Fibroblast of lung (primary cell): Measurements from ENCODE around the gene PTPN14. TPM values are rescaled to one million over a fixed set of nuclear protein-coding genes. Genes with fewer than 3 reads are reported as not detected.

ENCODE experiments used
- DNase-seq, 2 donors: peaks; one replicate each; pipeline versions ENCODE4 v3.0.0 to v3.0.0-alpha.2; 2010; ENCODE audit warnings: low read depth in 2 of 2
- H2AFZ ChIP-seq: 2 replicates; pipeline ENCODE4 v1.5.1; 2012; ENCODE audit warnings: low read length, control low read depth, inconsistent platforms
- H3K27ac ChIP-seq: 2 replicates; pipeline ENCODE4 v1.5.1; 2011; ENCODE audit warnings: low read length, control low read depth; ENCODE audit not compliant: insufficient read depth
- H3K27me3 ChIP-seq: 2 replicates; pipeline ENCODE4 v1.5.1; 2011; ENCODE audit warnings: mild to moderate bottlenecking, low read length; ENCODE audit not compliant: control insufficient read depth, insufficient read depth
- H3K36me3 ChIP-seq: 2 replicates; pipeline ENCODE4 v1.5.1; 2011; ENCODE audit warnings: low read length; ENCODE audit not compliant: control insufficient read depth, insufficient read depth
- H3K4me1 ChIP-seq: 2 replicates; pipeline ENCODE4 v1.5.1; 2011; ENCODE audit warnings: low read length; ENCODE audit not compliant: control insufficient read depth, insufficient read depth; ENCODE audit errors: extremely low read depth
- H3K4me2 ChIP-seq: 2 replicates; pipeline ENCODE4 v1.5.1; 2011; ENCODE audit warnings: low read length, control low read depth; ENCODE audit not compliant: insufficient read depth; ENCODE audit errors: extremely low read depth
- H3K4me3 ChIP-seq, 4 experiments: fragments of 200-600 bp in 1 of 4; sonication (generic) in 1 of 4; replicated peaks in 1 of 4; 2 replicates each; pipeline ENCODE4 v1.5.1; 2011 to 2016; ENCODE audit warnings: low read length in 4 of 4, low read depth in 3 of 4, mild to moderate bottlenecking in 3 of 4, control low read depth in 2 of 4, inconsistent platforms in 1 of 4, mixed read lengths in 1 of 4; ENCODE audit not compliant: insufficient read depth in 1 of 4; ENCODE audit errors: control extremely low read depth in 1 of 4
- H3K79me2 ChIP-seq: 2 replicates; pipeline ENCODE4 v1.5.1; 2012; ENCODE audit warnings: mild to moderate bottlenecking, low read length, inconsistent platforms; ENCODE audit not compliant: control insufficient read depth, insufficient read depth
- H3K9ac ChIP-seq: 2 replicates; pipeline ENCODE4 v1.5.1; 2011; ENCODE audit warnings: mild to moderate bottlenecking, low read length, control low read depth; ENCODE audit not compliant: insufficient read depth
- H3K9me3 ChIP-seq: 2 replicates; pipeline ENCODE4 v1.5.1; 2012; ENCODE audit warnings: low read depth, low read length; ENCODE audit not compliant: control insufficient read depth, insufficient read depth
- H4K20me1 ChIP-seq: 2 replicates; pipeline ENCODE4 v1.5.1; 2011; ENCODE audit warnings: low read length; ENCODE audit not compliant: control insufficient read depth, insufficient read depth; ENCODE audit errors: extremely low read depth
- CTCF ChIP-seq, 2 donors: IDR thresholded peaks in 1 of 2; conservative IDR thresholded peaks in 1 of 2; 1 replicate in 1 of 2; 2 replicates in 1 of 2; pipeline ENCODE4 v1.5.1; 2011 to 2012; ENCODE audit warnings: low read length in 2 of 2, control low read depth in 1 of 2, inconsistent platforms in 1 of 2, low read depth in 1 of 2, mild to moderate bottlenecking in 1 of 2
- EZH2 ChIP-seq: IDR thresholded peaks from 2 replicates; pipeline ENCODE4 v1.5.1; 2012; ENCODE audit warnings: low read length, control low read depth, mild to moderate bottlenecking; ENCODE audit errors: missing control alignments
- polyA plus RNA-seq, 2 donors: library from polyadenylated mRNA; depleted of rRNA in 1 of 2; stranded (reverse) in 1 of 2; unstranded in 1 of 2; fragments of >200 nt; gene quantifications; 2 replicates each; pipeline ENCODE4 v1.2.1, GENCODE V29; 2011 to 2012; ENCODE audit warnings: missing spikeins in 1 of 2
- total RNA-seq: library from RNA; depleted of rRNA; stranded (reverse); fragments of >200 nt; gene quantifications from 2 replicates; pipeline ENCODE4 v1.2.1, GENCODE V29; 2014

PTPN14 gene
- total and polyA plus RNA-seq, 2 donors (not counting 1 experiment from before 2014, with no cell fraction given): 38.7 to 56.1 TPM

- no peaks in the 10 kb centered on the region for H3K9me3 ChIP-seq
- peaks cover 38% of the 10 kb centered on the region for H3K79me2 ChIP-seq
- H4K20me1 ChIP-seq: no peaks in the 10 kb centered on the region
- DNase-seq: peak; percentile 23 to 64
- peak overlapping the region; percentile 44 for H3K4me2 ChIP-seq
- no peak overlapping the region for H3K9ac ChIP-seq
- H3K27ac ChIP-seq: peak overlapping the region; percentile 65
- H3K27me3 ChIP-seq: no peaks in the 10 kb centered on the region
- H3K4me3 ChIP-seq: no peak overlapping the region
- H3K4me1 ChIP-seq: peaks cover 24% of the 10 kb centered on the region
- H3K36me3 ChIP-seq: peaks cover 2% of the 10 kb centered on the region
- H2AFZ ChIP-seq: no peak overlapping the region
- TF ChIP-seq EZH2: no peak
- no peak for TF ChIP-seq CTCF (conservative IDR thresholded peaks at IDR 0.05 in 1 of 2, IDR thresholded peaks at IDR 0.05 in 1 of 2; ENCODE audit: low read depth in 1 of 2, low read length in 2 of 2)
Observed at GRCh38 chr1:214447557-214447871, 103.9 kb downstream of the PTPN14 start.

- DNase-seq: peak; percentile 84 to 98
- H4K20me1 ChIP-seq: no peaks in the 10 kb centered on the region
- H3K9me3 ChIP-seq: no peaks in the 10 kb centered on the region
- TF ChIP-seq EZH2 (no peak), CTCF (conservative IDR thresholded peaks at IDR 0.05 in 1 of 2, IDR thresholded peaks at IDR 0.05 in 1 of 2; ENCODE audit: low read depth in 1 of 2, low read length in 2 of 2) (no peak)
- H3K9ac ChIP-seq: no peak overlapping the region
- H3K4me1 ChIP-seq: peaks cover 23% of the 10 kb centered on the region
- no peaks in the 10 kb centered on the region for H3K27me3 ChIP-seq
- H2AFZ ChIP-seq: no peak overlapping the region
- peak overlapping the region in 2 of 4 experiments; percentile 1 to 28 for H3K4me3 ChIP-seq
- H3K79me2 ChIP-seq: peaks cover 35% of the 10 kb centered on the region
- H3K27ac ChIP-seq: peak overlapping the region; percentile 65
- H3K36me3 ChIP-seq: peaks cover 2% of the 10 kb centered on the region
- H3K4me2 ChIP-seq: peak overlapping the region; percentile 44
Observed at GRCh38 chr1:214446772-214447556, 104.4 kb downstream of the PTPN14 start.

GRCh38 chr1:214445831-214446614 lies 105.4 kb downstream of the PTPN14 start:
- H3K79me2 ChIP-seq: peaks cover 35% of the 10 kb centered on the region
- no peak for TF ChIP-seq EZH2
- TF ChIP-seq CTCF (conservative IDR thresholded peaks at IDR 0.05 in 1 of 2, IDR thresholded peaks at IDR 0.05 in 1 of 2; ENCODE audit: low read depth in 1 of 2, low read length in 2 of 2): no peak
- no peaks in the 10 kb centered on the region for H4K20me1 ChIP-seq
- peak overlapping the region in 1 of 4 experiments; percentile 16 for H3K4me3 ChIP-seq
- peak overlapping the region; percentile 25 for H3K4me2 ChIP-seq
- no peak overlapping the region for H3K9ac ChIP-seq
- H3K9me3 ChIP-seq: no peaks in the 10 kb centered on the region
- DNase-seq: peak; percentile 87 to 98
- no peaks in the 10 kb centered on the region for H3K27me3 ChIP-seq
- H3K4me1 ChIP-seq: peaks cover 22% of the 10 kb centered on the region
- H3K27ac ChIP-seq: peak overlapping the region; percentile 65
- H3K36me3 ChIP-seq: peaks cover 2% of the 10 kb centered on the region
- no peak overlapping the region for H2AFZ ChIP-seq
